HG03571 (cell line): ENCODE data around the gene PCDHA4.

ENCODE experiments used
- ATAC-seq: cut with Tn5 transposase; IDR thresholded peaks from one replicate; pipeline ENCODE4 v1.9.1; 2021; ENCODE audit not compliant: unreplicated experiment

The PCDHA4 gene

DNA sequence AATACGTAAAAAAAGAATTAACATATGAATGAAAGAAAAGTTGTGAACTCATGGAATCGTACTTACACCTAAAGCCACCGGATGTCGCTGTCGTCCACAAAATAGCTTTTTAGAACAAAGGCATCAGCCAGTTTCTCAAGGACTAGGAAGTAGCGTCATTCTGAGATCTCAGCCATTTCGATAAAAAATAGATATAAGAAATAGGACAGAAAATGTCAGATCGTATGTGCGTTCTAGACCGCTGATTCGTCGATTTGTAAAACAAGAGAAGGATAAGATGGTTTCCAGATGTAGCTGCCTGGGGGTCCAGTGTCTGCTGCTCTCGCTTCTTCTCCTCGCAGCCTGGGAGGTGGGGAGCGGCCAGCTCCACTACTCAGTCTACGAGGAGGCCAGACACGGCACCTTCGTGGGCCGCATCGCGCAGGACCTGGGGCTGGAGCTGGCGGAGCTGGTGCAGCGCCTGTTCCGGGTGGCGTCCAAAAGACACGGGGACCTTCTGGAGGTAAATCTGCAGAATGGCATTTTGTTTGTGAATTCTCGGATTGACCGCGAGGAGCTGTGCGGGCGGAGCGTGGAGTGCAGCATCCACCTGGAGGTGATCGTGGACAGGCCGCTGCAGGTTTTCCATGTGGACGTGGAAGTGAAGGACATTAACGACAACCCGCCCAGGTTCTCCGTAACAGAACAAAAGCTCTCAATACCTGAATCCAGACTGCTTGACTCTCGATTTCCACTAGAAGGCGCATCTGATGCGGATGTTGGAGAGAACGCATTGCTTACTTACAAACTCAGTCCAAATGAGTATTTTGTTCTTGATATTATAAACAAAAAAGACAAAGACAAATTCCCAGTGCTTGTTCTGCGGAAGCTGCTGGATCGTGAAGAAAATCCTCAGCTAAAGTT, 49.2 kb downstream of the PCDHA4 start, which contains the start of gene PCDHA10:
Gene PCDHA10 (plus strand): TSS at position 126 of the 903 bp plus-strand sequence. CDS start 152 bp downstream, at position 278.
- no peak for ATAC-seq

DNA sequence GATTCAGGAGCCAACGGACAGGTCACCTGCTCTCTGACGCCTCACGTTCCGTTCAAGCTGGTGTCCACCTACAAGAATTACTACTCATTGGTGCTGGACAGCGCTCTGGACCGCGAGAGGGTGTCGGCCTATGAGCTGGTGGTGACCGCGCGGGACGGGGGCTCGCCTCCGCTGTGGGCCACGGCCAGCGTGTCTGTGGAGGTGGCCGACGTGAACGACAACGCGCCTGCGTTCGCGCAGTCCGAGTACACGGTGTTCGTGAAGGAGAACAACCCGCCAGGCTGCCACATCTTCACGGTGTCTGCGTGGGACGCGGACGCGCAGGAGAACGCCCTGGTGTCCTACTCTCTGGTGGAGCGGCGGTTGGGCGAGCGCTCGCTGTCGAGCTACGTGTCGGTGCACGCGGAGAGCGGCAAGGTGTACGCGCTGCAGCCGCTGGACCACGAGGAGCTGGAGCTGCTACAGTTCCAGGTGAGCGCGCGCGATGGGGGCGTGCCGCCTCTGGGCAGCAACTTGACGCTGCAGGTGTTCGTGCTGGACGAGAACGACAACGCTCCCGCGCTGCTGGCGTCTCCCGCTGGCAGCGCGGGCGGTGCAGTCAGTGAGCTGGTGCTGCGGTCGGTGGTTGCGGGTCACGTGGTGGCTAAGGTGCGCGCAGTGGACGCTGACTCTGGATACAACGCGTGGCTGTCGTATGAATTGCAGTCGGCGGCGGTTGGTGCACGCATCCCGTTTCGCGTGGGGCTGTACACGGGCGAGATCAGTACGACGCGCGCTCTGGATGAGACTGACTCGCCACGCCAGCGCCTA, 50.5 kb downstream of the PCDHA4 start:
- ATAC-seq = no peak

DNA sequence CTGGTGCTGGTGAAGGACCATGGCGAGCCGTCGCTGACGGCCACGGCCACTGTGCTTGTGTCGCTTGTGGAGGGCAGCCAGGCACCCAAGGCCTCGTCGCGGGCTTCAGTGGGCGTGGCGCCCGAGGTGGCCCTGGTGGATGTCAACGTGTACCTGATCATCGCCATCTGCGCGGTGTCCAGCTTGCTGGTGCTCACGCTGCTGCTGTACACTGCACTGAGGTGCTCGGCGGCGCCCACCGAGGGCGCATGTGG, 51.0 kb downstream of the PCDHA4 start:
- ATAC-seq = no peak

DNA sequence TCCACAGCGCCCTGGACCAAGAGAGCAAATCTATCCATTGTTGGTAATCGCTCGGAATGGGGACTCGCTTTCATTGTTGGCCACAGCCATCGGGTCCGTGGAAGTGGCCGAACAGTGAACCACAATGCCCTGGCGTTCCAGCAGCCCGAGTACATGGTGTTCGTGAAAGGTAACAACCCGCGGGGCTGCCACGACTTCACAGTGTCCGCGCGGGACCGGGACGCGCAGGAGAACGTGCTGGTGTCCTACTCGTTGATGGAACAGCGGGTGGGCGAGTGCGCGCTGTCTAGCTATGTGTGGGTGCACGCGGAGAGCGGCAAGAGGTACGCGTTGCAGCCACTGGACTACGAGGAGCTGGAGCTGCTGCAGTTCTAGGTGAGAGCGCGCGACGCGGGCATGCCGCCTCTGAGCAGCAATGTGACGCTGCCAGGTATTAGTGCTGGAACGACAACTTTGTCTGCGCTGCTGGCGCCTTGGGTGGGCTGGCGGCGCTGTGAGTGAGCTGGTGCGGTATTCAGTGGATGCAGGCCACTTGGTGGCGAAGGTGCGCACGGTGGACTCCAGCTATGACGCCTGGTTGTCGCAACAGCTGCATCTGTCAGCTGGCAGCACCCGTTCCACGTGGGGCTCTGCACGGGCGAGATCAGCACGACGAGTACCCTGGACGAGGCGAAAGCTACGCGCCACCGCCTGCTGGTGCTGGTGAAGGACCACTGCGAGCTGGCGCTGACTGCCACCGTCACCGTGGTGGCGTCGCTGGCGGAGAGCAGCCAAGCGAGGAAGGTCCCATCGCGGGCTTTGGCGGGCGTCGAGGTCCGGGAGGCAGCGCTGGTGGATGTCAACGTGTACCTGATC, 55.8 kb downstream of the PCDHA4 start:
- no peak for ATAC-seq
